Right lobe of liver (tissue), 6 donors: ENCODE measurements around the gene FRMD4A. TPM values are rescaled to one million over a fixed set of nuclear protein-coding genes. Genes with fewer than 3 reads are reported as not detected.

Experiments
- ATAC-seq, 4 donors: fragments of 200-7000 bp; cut with Tn5 transposase; one replicate each; pipeline ENCODE4 v1.9.1; 2020; ENCODE audit warnings: mild to moderate bottlenecking in 4 of 4, moderate library complexity in 4 of 4
- DNase-seq, 3 donors: peaks; one replicate each; pipeline ENCODE4 v3.0.0-alpha.2; 2020
- H3K27ac ChIP-seq, 3 donors: fragments of 200-600 bp; one replicate each; pipeline ENCODE4 v1.8.0; 2022
- H3K27me3 ChIP-seq, 2 donors: fragments of 200-600 bp; one replicate each; pipeline ENCODE4 v1.8.0; 2022
- H3K36me3 ChIP-seq, 4 donors: fragments of 200-600 bp; sonication (generic) in 1 of 4; one replicate each; pipeline versions ENCODE4 v1.5.1 to v1.8.0; 2017 to 2022; ENCODE audit warnings: control low read depth in 1 of 4
- H3K4me1 ChIP-seq, 4 donors: fragments of 200-600 bp; sonication (generic) in 1 of 4; one replicate each; pipeline versions ENCODE4 v1.5.1 to v1.8.0; 2017 to 2022; ENCODE audit warnings: control low read depth in 1 of 4
- H3K4me3 ChIP-seq, 3 donors: fragments of 200-600 bp; one replicate each; pipeline ENCODE4 v1.8.0; 2022
- H3K9me3 ChIP-seq, 4 donors: fragments of 200-600 bp; sonication (generic) in 1 of 4; one replicate each; pipeline versions ENCODE4 v1.5.1 to v1.8.0; 2017 to 2022; ENCODE audit warnings: control low read depth in 1 of 4
- CTCF ChIP-seq, 4 donors: fragments of 200-600 bp in 3 of 4; fragments of 450-650 bp in 1 of 4; IDR thresholded peaks; one replicate each; pipeline versions ENCODE4 v1.5.1 to v1.8.0; 2016 to 2022; ENCODE audit warnings: antibody characterized with exemption in 4 of 4, mild to moderate bottlenecking in 2 of 4
- POLR2A ChIP-seq: fragments of 450-650 bp; IDR thresholded peaks from one replicate; pipeline ENCODE4 v1.6.1; 2017; ENCODE audit warnings: antibody characterized with exemption, mild to moderate bottlenecking
- WGBS: methylation state at CpG from one replicate; pipeline ENCODE4 v1.1.6; 2018; ENCODE audit warnings: low coverage, low lambda C conversion rate; ENCODE audit not compliant: insufficient coverage; ENCODE audit errors: missing lambda C conversion rate; 5-methylcytosine and 5-hydroxymethylcytosine counted together
- intact Hi-C, 2 donors: fragments of 100-400 bp; cut with DNase I; formaldehyde crosslinking; loops; one replicate each; pipeline versions ENCODE4 v1.11.2 to v1.14.1; 2022
- total RNA-seq, 6 experiments: library from RNA; depleted of rRNA in 2 of 6; stranded (reverse); fragments of >200 nt in 2 of 6; fragmentation: NEBNext Ultra II Directional in 3 of 6; extraction: Animal tissue kit (Norgen Biotek cat#: 25700) in 3 of 6; gene quantifications; one replicate each; pipeline versions ENCODE4 v1.1.0 to v1.2.4, GENCODE V29; 2016 to 2023
- donor health status: DM: no; HTN: yes; CAD: no.
- donor health status: DM: no; HTN: no; CAD: no.
- donor health status: DM: no; HTN: no; CAD: no.
- donor health status: DM: no; HTN: yes; CAD: no.
- donor health status: DM: no; HTN: yes; CAD: no.

Gene FRMD4A
- total RNA-seq, 6 experiments from 2014 or later: 8.4 to 22.8 (median 13.3) TPM

GRCh38 chr10:13665516-13666262, 665.0 kb downstream of the FRMD4A start:
- peaks cover 0 to 17% (median 7%) of the 10 kb centered on the region in 4 donors for H3K4me1 ChIP-seq
- no peak overlapping the region for H3K4me3 ChIP-seq
- TF ChIP-seq CTCF (IDR thresholded peaks at IDR 0.05): no peak
- TF ChIP-seq POLR2A: no peak
- intact Hi-C loops: no loop called here
- H3K36me3 ChIP-seq: peaks cover 0 to 15% (median 5%) of the 10 kb centered on the region in 4 donors
- no peak overlapping the region for H3K27ac ChIP-seq
- H3K27me3 ChIP-seq: no peaks in the 10 kb centered on the region
- H3K9me3 ChIP-seq: no peaks in the 10 kb centered on the region
- ATAC-seq (no peak), DNase-seq (no peak)
- WGBS: 46% methylated on average over 6 of the region's 20 CpGs

- no peak for TF ChIP-seq CTCF (IDR thresholded peaks at IDR 0.05)
- no peak for TF ChIP-seq POLR2A
- Histone ChIP-seq H3K27me3 (no peaks in the 10 kb centered on the region), H3K4me1 (peaks cover 0 to 3% (median 0%) of the 10 kb centered on the region in 4 donors), H3K36me3 (peaks cover 0 to 20% (median 7%) of the 10 kb centered on the region in 4 donors), H3K4me3 (no peak overlapping the region), H3K27ac (no peak overlapping the region), H3K9me3 (no peaks in the 10 kb centered on the region)
- intact Hi-C loops: loop anchor here (5.0 kb wide), 1 partner anchor 116 kb away; no protein-coding TSS in a partner anchor
- 55% methylated on average over 3 of the region's 8 CpGs for WGBS
- ATAC-seq (no peak), DNase-seq (no peak)
Observed at GRCh38 chr10:13661256-13661655, 669.5 kb downstream of the FRMD4A start.

GRCh38 chr10:13660551-13660920, 670.2 kb downstream of the FRMD4A start:
- intact Hi-C loops: loop anchor here (5.0 kb wide), 1 partner anchor 117 kb away; no protein-coding TSS in a partner anchor
- TF ChIP-seq CTCF (IDR thresholded peaks at IDR 0.05) (no peak), POLR2A (no peak)
- WGBS: 57% methylated on average over 5 of the region's 7 CpGs
- ATAC-seq (no peak), DNase-seq (no peak)
- H3K4me3 ChIP-seq: no peak overlapping the region
- no peaks in the 10 kb centered on the region for H3K27me3 ChIP-seq
- no peak overlapping the region for H3K27ac ChIP-seq
- H3K4me1 ChIP-seq: peaks cover 0 to 3% (median 0%) of the 10 kb centered on the region in 4 donors
- peaks cover 0 to 24% (median 7%) of the 10 kb centered on the region in 4 donors for H3K36me3 ChIP-seq
- no peaks in the 10 kb centered on the region for H3K9me3 ChIP-seq

DNA sequence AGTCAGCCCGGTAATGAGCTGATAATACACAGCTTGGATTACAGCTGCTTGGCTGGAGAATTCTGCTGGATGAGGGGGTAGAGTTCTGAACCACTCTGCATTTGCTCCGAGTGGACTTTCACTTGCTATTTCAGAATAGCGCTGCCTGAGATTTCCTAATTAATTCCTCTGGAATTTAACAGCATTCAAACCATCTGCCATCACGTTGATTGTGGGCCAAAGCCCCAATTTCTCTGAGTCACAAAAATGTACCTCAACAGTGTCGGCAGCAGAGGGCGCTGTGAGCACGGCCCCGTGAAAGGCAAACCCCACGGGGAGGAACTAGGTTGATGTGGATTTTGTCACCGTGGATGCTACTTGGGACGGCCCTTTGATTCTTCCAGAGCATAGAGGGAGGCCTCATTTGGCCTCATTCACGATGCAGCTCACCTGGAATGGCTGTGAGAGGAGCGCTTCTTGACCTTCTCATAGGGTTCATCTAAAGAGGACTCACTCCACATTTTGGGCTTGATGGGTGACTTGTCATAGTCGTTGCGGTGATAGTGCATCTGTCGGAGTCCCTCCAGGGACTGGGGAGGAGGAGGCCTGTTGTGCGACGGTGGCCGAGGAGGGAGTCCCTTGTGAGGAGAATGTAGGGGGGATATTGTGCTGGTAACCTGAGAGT, 670.7 kb downstream of the FRMD4A start:
- no peak overlapping the region for H3K4me3 ChIP-seq
- no peaks in the 10 kb centered on the region for H3K27me3 ChIP-seq
- DNase-seq (peak in 2 of 3 donors; percentile 62 to 69), ATAC-seq (peak; percentile 67 to 80 (median 76))
- peaks cover 0 to 24% (median 7%) of the 10 kb centered on the region in 4 donors for H3K36me3 ChIP-seq
- WGBS: 8% methylated on average over 14 of the region's 19 CpGs
- H3K9me3 ChIP-seq: no peaks in the 10 kb centered on the region
- peak; percentile 88 to 93 (median 90) for TF ChIP-seq CTCF (IDR thresholded peaks at IDR 0.05)
- TF ChIP-seq POLR2A: no peak
- H3K27ac ChIP-seq: no peak overlapping the region
- intact Hi-C loops: loop anchor here (5.0 kb wide), 1 partner anchor 117 kb away; no protein-coding TSS in a partner anchor
- peaks cover 0 to 3% (median 0%) of the 10 kb centered on the region in 4 donors for H3K4me1 ChIP-seq
